Parathyroid adenoma (tissue), 2 donors: ENCODE data around the gene L3MBTL1.
A peak's percentile ranks its signal among the peaks of the same experiment; 100 is the strongest.

Experiments used
- H2AFZ ChIP-seq: fragments of 300-600 bp; sonication (generic); one replicate; pipeline ENCODE4 v1.7.0; 2017; ENCODE audit warnings: antibody characterized with exemption, mild to moderate bottlenecking
- H3K27ac ChIP-seq: fragments of 300-600 bp; sonication (generic); one replicate; pipeline ENCODE4 v1.7.0; 2017
- H3K27me3 ChIP-seq: fragments of 300-600 bp; sonication (generic); one replicate; pipeline ENCODE4 v1.7.0; 2017; ENCODE audit warnings: low read length; ENCODE audit not compliant: control insufficient read depth, insufficient read depth
- H3K36me3 ChIP-seq: fragments of 300-600 bp; sonication (generic); one replicate; pipeline ENCODE4 v1.7.0; 2017; ENCODE audit warnings: low read length; ENCODE audit not compliant: control insufficient read depth, insufficient read depth
- H3K4me1 ChIP-seq: fragments of 300-600 bp; sonication (generic); one replicate; pipeline ENCODE4 v1.7.0; 2017; ENCODE audit warnings: control low read depth
- H3K4me2 ChIP-seq: fragments of 300-600 bp; sonication (generic); one replicate; pipeline ENCODE4 v1.7.0; 2017; ENCODE audit warnings: low read length
- H3K4me3 ChIP-seq: fragments of 300-600 bp; sonication (generic); one replicate; pipeline ENCODE4 v1.7.0; 2017; ENCODE audit warnings: low read depth, low read length
- H3K79me2 ChIP-seq: fragments of 300-600 bp; sonication (generic); one replicate; pipeline ENCODE4 v1.7.0; 2017; ENCODE audit warnings: control low read depth
- H3K9ac ChIP-seq: fragments of 300-600 bp; sonication (generic); one replicate; pipeline ENCODE4 v1.7.0; 2017; ENCODE audit warnings: mild to moderate bottlenecking
- H3K9me3 ChIP-seq: fragments of 300-600 bp; sonication (generic); one replicate; pipeline ENCODE4 v1.7.0; 2017; ENCODE audit warnings: low read length; ENCODE audit not compliant: control insufficient read depth
- TF ChIP-seq, protein P1 (sequence below): fragments of 300-600 bp; sonication (generic); IDR thresholded peaks from one replicate; pipeline ENCODE4 v1.7.0; 2017; ENCODE audit warnings: antibody characterized with exemption, mild to moderate bottlenecking
- donor health status: primary hyperparathyroidism.

L3MBTL1 gene

DNA sequence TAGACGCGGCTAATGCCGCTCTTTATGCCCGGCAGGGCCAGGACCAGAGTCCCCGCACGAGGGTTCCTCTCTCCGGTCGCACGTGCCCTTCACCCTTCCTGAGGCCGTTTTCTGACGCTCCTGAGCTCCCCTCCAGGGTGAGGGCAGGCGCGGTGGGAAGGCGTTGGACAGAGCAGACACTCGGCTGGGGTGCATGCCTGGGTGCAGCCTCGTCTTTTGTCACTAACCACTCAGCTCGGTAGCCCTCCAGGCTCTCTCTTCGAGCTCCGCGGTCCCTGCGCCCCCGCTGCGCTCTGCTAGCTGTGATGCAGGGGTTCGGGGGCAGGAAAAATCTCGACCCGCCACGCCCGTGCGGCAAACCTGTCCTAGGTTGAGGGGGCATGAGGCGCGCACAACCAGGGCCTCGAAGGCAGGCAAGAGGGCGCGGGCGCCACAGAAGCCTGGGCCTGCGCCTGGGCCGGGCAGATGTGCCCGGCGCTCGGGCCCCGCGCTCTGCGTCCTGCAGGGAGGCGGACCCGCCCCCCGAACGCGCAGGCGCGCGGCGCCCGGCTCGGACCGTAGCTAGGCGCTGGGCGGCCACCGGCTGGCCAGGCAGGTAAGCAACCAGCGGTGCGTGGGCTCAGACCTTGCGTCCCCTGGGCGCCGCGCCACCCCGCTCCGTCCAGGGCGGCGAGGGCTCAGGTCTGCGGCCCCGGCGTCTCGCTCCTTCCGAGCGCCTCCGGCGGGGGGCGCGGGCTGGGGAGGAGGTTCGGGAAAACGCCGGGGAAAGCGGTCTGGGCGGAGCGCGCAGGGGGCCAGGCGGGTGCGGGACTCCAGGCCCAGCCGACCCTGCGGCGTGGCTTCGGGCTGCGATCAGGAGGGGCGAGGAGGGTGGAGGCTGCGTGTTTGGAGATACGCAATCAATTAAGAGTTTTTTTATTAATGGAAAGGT is at the start of gene L3MBTL1:
Gene L3MBTL1, plus strand, starts transcription at position 548 of the 931 bp plus-strand sequence. CDS start 5,807 bp downstream, outside the sequence.
- H3K4me1 ChIP-seq = no peaks in the 10 kb centered on the region
- no peaks in the 10 kb centered on the region for H3K9me3 ChIP-seq
- no peaks in the 10 kb centered on the region for H3K36me3 ChIP-seq
- peak within 1 kb of the TSS; percentile 89 for H2AFZ ChIP-seq
- no peaks in the 10 kb centered on the region for H3K79me2 ChIP-seq
- peak within 1 kb of the TSS; percentile 57 for H3K27ac ChIP-seq
- TF ChIP-seq, protein P1, sequence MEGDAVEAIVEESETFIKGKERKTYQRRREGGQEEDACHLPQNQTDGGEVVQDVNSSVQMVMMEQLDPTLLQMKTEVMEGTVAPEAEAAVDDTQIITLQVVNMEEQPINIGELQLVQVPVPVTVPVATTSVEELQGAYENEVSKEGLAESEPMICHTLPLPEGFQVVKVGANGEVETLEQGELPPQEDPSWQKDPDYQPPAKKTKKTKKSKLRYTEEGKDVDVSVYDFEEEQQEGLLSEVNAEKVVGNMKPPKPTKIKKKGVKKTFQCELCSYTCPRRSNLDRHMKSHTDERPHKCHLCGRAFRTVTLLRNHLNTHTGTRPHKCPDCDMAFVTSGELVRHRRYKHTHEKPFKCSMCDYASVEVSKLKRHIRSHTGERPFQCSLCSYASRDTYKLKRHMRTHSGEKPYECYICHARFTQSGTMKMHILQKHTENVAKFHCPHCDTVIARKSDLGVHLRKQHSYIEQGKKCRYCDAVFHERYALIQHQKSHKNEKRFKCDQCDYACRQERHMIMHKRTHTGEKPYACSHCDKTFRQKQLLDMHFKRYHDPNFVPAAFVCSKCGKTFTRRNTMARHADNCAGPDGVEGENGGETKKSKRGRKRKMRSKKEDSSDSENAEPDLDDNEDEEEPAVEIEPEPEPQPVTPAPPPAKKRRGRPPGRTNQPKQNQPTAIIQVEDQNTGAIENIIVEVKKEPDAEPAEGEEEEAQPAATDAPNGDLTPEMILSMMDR = no peak
- peak within 1 kb of the TSS; percentile 71 for H3K4me2 ChIP-seq
- no peak within 1 kb of the TSS for H3K9ac ChIP-seq
- H3K27me3 ChIP-seq = no peaks in the 10 kb centered on the region
- peak within 1 kb of the TSS; percentile 64 for H3K4me3 ChIP-seq

DNA sequence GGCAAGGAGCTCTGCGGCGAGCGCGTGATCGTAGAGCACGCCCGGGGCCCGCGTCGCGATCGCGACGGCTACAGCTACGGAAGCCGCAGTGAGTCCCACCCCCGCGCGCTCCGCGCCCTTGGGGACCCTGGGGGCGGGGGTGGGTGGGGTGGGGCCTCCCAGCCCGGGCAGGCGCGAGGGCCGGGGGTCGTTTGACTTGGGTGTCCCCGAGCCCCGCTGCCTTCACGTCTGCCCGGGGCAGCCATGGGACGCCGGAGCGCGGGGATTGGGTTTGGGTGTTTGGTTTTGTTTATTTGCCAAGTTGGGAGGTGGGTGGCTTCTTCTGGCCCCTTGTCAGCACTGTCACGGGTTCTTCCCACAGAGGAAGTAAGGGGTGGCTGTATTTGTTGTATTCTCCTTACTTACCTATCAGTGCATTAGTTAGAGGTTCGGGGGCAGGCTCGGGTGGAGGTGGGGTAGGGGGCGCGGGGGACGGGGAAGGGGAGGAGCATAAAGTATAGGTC is 49.0 kb upstream of the L3MBTL1 start:
- H3K4me2 ChIP-seq = peak overlapping the region; percentile 71
- TF ChIP-seq, protein P1 = no peak

DNA sequence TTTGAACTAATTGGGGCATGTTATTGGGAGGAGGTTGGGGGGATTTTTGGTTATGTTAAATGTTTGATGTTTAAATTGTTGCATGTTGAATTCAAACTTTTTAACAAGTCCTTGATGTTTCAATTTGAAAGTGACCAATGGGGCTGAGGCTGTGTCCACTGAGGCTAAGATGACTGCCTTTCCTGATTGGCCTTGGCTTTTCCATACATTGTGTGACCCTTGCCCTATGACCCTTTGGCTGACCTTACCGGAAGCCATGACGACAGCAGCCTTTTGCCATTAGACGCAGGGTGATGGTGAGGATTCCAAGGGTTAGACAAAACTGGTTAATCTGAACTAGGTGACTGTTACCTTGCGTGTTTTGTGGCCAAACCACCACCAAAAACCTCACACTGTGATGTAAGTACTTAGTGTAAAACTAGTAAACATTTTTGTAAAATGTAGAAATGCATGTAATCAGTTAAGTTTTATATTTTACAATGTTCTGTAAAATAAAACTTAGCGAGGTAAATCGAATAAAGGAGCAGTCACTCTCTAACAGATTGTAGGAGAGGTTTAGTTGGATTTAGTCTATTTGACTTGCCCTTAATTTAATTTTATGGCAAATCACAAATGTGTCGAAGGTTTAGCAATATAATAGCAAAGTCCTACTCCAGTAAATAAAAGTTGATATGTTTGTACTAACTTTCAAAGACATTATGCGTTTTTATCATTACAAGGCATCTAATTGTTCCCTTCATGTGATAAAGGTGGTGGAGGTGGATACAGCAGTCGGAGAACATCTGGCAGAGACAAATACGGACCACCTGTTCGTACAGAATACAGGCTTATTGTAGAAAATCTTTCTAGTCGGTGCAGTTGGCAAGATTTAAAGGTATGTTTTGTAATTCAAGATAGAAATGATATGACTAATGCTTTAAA is 48.2 kb upstream of the L3MBTL1 start:
- H3K4me1 ChIP-seq = no peaks in the 10 kb centered on the region
- no peaks in the 10 kb centered on the region for H3K27me3 ChIP-seq
- no peaks in the 10 kb centered on the region for H3K36me3 ChIP-seq
- peak overlapping the region; percentile 94 for H3K4me3 ChIP-seq
- H3K9ac ChIP-seq = no peak overlapping the region
- no peak overlapping the region for H2AFZ ChIP-seq
- no peaks in the 10 kb centered on the region for H3K9me3 ChIP-seq
- TF ChIP-seq, protein P1 = no peak
- H3K27ac ChIP-seq = no peak overlapping the region
- peak overlapping the region; percentile 63 for H3K4me2 ChIP-seq
- H3K79me2 ChIP-seq = peaks cover 6% of the 10 kb centered on the region

More for the DNA sequence above, 49.0 kb upstream of the L3MBTL1 start:
- Histone ChIP-seq H3K36me3 (no peaks in the 10 kb centered on the region), H3K4me1 (no peaks in the 10 kb centered on the region), H3K27me3 (no peaks in the 10 kb centered on the region), H3K79me2 (peaks cover 6% of the 10 kb centered on the region), H3K27ac (peak overlapping the region; percentile 100), H3K4me3 (peak overlapping the region; percentile 94), H3K9ac (peak overlapping the region; percentile 100), H3K9me3 (no peaks in the 10 kb centered on the region), H2AFZ (peak overlapping the region; percentile 98)

DNA sequence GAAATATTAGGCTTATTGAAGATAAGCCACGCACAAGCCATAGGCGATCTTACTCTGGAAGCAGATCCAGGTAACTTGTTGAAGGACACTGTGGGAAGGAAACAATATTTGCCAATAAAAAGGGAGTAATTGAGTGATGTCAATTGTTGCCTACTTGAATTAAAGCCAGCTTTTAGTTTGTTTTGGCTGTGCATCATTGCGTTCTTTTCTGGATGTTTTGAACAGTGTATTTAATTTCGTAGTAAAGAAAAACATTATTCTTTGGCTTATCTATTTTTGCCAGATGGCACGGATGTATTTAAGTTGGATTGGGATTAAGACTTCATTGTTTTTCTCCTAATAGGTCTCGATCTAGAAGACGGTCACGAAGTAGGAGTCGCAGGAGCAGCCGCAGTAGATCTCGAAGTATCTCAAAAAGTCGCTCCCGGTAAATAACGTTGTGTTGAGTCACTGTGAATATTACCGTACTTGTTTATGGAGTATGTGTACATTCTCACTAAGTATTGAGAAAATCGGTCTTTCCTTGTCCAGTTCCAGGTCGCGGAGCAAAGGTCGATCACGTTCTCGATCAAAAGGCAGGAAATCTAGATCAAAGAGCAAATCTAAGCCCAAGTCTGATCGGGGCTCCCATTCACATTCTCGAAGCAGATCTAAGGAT is 47.2 kb upstream of the L3MBTL1 start:
- TF ChIP-seq, protein P1 = no peak

More for the DNA sequence above, 47.2 kb upstream of the L3MBTL1 start:
- H3K79me2 ChIP-seq = peaks cover 6% of the 10 kb centered on the region
- H3K27me3 ChIP-seq = no peaks in the 10 kb centered on the region
- no peak overlapping the region for H3K4me2 ChIP-seq
- no peak overlapping the region for H3K4me3 ChIP-seq
- H3K36me3 ChIP-seq = no peaks in the 10 kb centered on the region
- no peak overlapping the region for H3K27ac ChIP-seq
- H3K9ac ChIP-seq = no peak overlapping the region
- no peak overlapping the region for H2AFZ ChIP-seq
- H3K9me3 ChIP-seq = no peaks in the 10 kb centered on the region
- no peaks in the 10 kb centered on the region for H3K4me1 ChIP-seq
